ENCODE results near the gene PTPRK.
A peak's percentile ranks its signal among the peaks of the same experiment; 100 is the strongest.

DNA sequence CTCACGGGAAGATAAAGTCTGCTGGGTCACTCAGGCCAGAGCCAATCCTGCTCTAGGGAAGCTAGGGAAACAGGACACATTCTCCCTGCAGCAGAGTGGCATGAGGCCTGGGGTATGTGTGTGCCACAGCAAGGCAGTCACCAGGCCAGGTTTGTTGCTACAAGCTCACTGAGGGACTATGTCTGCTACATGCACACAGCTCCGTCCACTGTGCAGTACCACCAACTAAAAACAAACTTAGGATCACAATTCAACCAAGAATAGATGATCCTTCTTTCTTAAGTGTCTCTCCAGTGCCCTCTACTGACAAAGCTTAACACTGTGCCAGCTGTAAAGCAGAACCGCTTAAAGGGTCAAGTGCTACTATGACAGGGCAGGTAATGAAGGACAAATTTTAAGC, 192.5 kb downstream of the PTPRK start:
- TF ChIP-seq, protein P1, sequence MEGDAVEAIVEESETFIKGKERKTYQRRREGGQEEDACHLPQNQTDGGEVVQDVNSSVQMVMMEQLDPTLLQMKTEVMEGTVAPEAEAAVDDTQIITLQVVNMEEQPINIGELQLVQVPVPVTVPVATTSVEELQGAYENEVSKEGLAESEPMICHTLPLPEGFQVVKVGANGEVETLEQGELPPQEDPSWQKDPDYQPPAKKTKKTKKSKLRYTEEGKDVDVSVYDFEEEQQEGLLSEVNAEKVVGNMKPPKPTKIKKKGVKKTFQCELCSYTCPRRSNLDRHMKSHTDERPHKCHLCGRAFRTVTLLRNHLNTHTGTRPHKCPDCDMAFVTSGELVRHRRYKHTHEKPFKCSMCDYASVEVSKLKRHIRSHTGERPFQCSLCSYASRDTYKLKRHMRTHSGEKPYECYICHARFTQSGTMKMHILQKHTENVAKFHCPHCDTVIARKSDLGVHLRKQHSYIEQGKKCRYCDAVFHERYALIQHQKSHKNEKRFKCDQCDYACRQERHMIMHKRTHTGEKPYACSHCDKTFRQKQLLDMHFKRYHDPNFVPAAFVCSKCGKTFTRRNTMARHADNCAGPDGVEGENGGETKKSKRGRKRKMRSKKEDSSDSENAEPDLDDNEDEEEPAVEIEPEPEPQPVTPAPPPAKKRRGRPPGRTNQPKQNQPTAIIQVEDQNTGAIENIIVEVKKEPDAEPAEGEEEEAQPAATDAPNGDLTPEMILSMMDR (IDR thresholded peaks at IDR 0.05; ENCODE audit: low read length) = peak; percentile 56
- TF ChIP-seq EZH2 (IDR thresholded peaks at IDR 0.05; ENCODE audit: borderline replicate concordance, low read length) = no peak
